Mesenchymal stem cell (in vitro differentiated cells and primary cell): ENCODE results near the gene UPB1.

ENCODE experiments used
- DNase-seq: peaks from one replicate; pipeline ENCODE4 v3.0.0-alpha.2; 2013
- H2AFZ ChIP-seq: one replicate; pipeline ENCODE4 v1.6.1; 2013; ENCODE audit warnings: low read depth, mild to moderate bottlenecking, control low read depth, inconsistent platforms, low read length, moderate library complexity
- H2AK5ac ChIP-seq: 2 replicates; pipeline ENCODE4 v1.6.1; 2013; ENCODE audit warnings: low read length, moderate library complexity, mild to moderate bottlenecking, inconsistent platforms; ENCODE audit not compliant: severe bottlenecking
- H2BK120ac ChIP-seq: one replicate; pipeline ENCODE4 v1.6.1; 2013; ENCODE audit warnings: low read depth, mild to moderate bottlenecking, inconsistent platforms, low read length, moderate library complexity
- H2BK12ac ChIP-seq, 2 experiments: one replicate each; pipeline ENCODE4 v1.6.1; 2013; ENCODE audit warnings: inconsistent platforms in 2 of 2, low read length in 2 of 2, mild to moderate bottlenecking in 2 of 2, moderate library complexity in 2 of 2, control low read depth in 1 of 2
- H2BK15ac ChIP-seq: one replicate; pipeline ENCODE4 v1.6.1; 2013; ENCODE audit warnings: mild to moderate bottlenecking, low read depth, inconsistent platforms; ENCODE audit not compliant: poor library complexity, severe bottlenecking
- H2BK5ac ChIP-seq: 2 replicates; pipeline ENCODE4 v1.6.1; 2013; ENCODE audit warnings: low read depth, mild to moderate bottlenecking, low read length, control low read depth, inconsistent platforms; ENCODE audit not compliant: poor library complexity, severe bottlenecking
- H3K14ac ChIP-seq, 2 experiments: one replicate each; pipeline ENCODE4 v1.6.1; 2013; ENCODE audit warnings: inconsistent platforms in 2 of 2, low read length in 2 of 2, control low read depth in 1 of 2, mild to moderate bottlenecking in 1 of 2, moderate library complexity in 1 of 2
- H3K18ac ChIP-seq, 2 experiments: one replicate each; pipeline ENCODE4 v1.6.1; 2013; ENCODE audit warnings: inconsistent platforms in 2 of 2, low read length in 2 of 2, control low read depth in 1 of 2, low read depth in 1 of 2, mild to moderate bottlenecking in 1 of 2
- H3K23ac ChIP-seq, 2 experiments: one replicate each; pipeline ENCODE4 v1.6.1; 2013; ENCODE audit warnings: inconsistent platforms in 2 of 2, low read length in 2 of 2, mild to moderate bottlenecking in 2 of 2, moderate library complexity in 2 of 2, control low read depth in 1 of 2
- H3K27ac ChIP-seq: 2 replicates; pipeline ENCODE4 v1.5.1; 2013; ENCODE audit warnings: mild to moderate bottlenecking, moderate library complexity, low read length, control low read depth, inconsistent platforms; ENCODE audit not compliant: poor library complexity, severe bottlenecking
- H3K27me3 ChIP-seq, 2 experiments: 2 replicates each; pipeline versions ENCODE4 v1.6.1 to v1.7.0; 2013; ENCODE audit warnings: low read length in 2 of 2, mild to moderate bottlenecking in 2 of 2, moderate library complexity in 2 of 2, control low read depth in 1 of 2, inconsistent platforms in 1 of 2; ENCODE audit not compliant: control insufficient read depth in 1 of 2, insufficient read depth in 1 of 2
- H3K36me3 ChIP-seq, 2 experiments: 2 replicates each; pipeline versions ENCODE4 v1.6.1 to v1.7.0; 2013; ENCODE audit warnings: low read length in 2 of 2, control low read depth in 1 of 2, inconsistent platforms in 1 of 2, low read depth in 1 of 2, mild to moderate bottlenecking in 1 of 2; ENCODE audit not compliant: insufficient read depth in 2 of 2, control insufficient read depth in 1 of 2
- H3K4ac ChIP-seq, 2 experiments: one replicate each; pipeline ENCODE4 v1.6.1; 2013; ENCODE audit warnings: inconsistent platforms in 2 of 2, low read length in 2 of 2, mild to moderate bottlenecking in 2 of 2, moderate library complexity in 2 of 2, control low read depth in 1 of 2, low read depth in 1 of 2
- H3K4me1 ChIP-seq: 2 replicates; pipeline ENCODE4 v1.6.1; 2013; ENCODE audit warnings: low read depth, low read length, control low read depth; ENCODE audit not compliant: control insufficient read depth, insufficient read depth
- H3K4me2 ChIP-seq: 2 replicates; pipeline ENCODE4 v1.6.1; 2013; ENCODE audit warnings: low read length, mild to moderate bottlenecking, inconsistent platforms; ENCODE audit not compliant: poor library complexity, severe bottlenecking
- H3K4me3 ChIP-seq, 2 experiments: 2 replicates each; pipeline versions ENCODE4 v1.5.1 to v1.7.0; 2013; ENCODE audit warnings: low read length in 2 of 2, mild to moderate bottlenecking in 2 of 2, control low read depth in 1 of 2, low read depth in 1 of 2; ENCODE audit not compliant: insufficient read depth in 1 of 2
- H3K79me1 ChIP-seq: replicated peaks from 2 replicates; pipeline ENCODE4 v1.6.1; 2013; ENCODE audit warnings: mild to moderate bottlenecking, control low read depth, low read length, inconsistent platforms; ENCODE audit not compliant: poor library complexity, severe bottlenecking
- H3K9ac ChIP-seq: 2 replicates; pipeline ENCODE4 v1.7.0; 2013; ENCODE audit warnings: mild to moderate bottlenecking, low read length, moderate library complexity
- H3K9me3 ChIP-seq: 2 replicates; pipeline ENCODE4 v1.7.0; 2013; ENCODE audit warnings: mild to moderate bottlenecking, low read length; ENCODE audit not compliant: control insufficient read depth
- H4K8ac ChIP-seq: one replicate; pipeline ENCODE4 v1.6.1; 2013; ENCODE audit warnings: inconsistent platforms, mild to moderate bottlenecking, low read length, moderate library complexity
- H4K91ac ChIP-seq: one replicate; pipeline ENCODE4 v1.6.1; 2013; ENCODE audit warnings: mild to moderate bottlenecking, low read length, inconsistent platforms
- WGBS: methylation state at CpG from one replicate; pipeline ENCODE4 v1.1.7; 2013; ENCODE audit warnings: mixed read lengths; 5-methylcytosine and 5-hydroxymethylcytosine counted together

The UPB1 gene

DNA sequence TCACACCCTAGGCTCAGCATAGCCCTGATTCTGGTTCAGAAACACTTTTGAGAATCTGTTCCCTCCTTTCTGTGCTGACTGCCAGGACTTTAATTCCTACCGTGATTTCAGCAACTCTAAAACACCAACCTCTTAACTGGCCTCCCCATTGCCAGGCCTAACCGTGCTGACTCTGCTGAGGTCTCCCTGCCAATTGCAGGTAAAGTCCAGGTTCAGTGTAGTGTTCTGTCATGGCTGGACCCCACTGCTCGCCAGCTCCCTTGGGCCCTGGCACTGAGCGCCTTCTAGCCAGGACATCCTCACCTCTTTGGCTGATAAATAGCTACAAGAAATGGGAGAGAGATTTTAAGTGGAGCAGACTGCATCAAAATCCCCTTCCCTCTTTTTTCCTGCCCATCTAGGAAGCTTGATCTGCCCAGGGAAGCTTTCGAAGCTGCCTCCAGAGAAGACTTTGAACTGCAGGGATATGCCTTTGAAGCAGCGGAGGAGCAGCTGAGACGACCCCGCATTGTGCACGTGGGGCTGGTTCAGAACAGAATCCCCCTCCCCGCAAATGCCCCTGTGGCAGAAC, 4.7 kb downstream of the UPB1 start:
- H3K9me3 ChIP-seq: no peaks in the 10 kb centered on the region
- H3K18ac ChIP-seq: no peak overlapping the region
- H2AK5ac ChIP-seq: no peak overlapping the region
- H3K14ac ChIP-seq: no peak overlapping the region
- WGBS: 95% methylated on average over 10 of the region's 10 CpGs
- peaks cover 16 to 28% of the 10 kb centered on the region in 2 experiments for H3K27me3 ChIP-seq
- peaks cover 11% of the 10 kb centered on the region for H3K4me1 ChIP-seq
- peak overlapping the region in 1 of 2 experiments; percentile 13 for H3K4ac ChIP-seq
- no peak overlapping the region for H3K27ac ChIP-seq
- no peak overlapping the region for H4K91ac ChIP-seq
- no peak overlapping the region for H2BK120ac ChIP-seq
- no peaks in the 10 kb centered on the region for H3K36me3 ChIP-seq
- no peaks in the 10 kb centered on the region for H3K79me1 ChIP-seq
- no peak overlapping the region for H3K4me2 ChIP-seq
- no peak overlapping the region for H2BK12ac ChIP-seq
- no peak overlapping the region for H3K4me3 ChIP-seq
- no peak for DNase-seq
- H3K9ac ChIP-seq: no peak overlapping the region
- H2BK5ac ChIP-seq: no peak overlapping the region
- H2BK15ac ChIP-seq: no peak overlapping the region
- H3K23ac ChIP-seq: no peak overlapping the region
- no peak overlapping the region for H2AFZ ChIP-seq
- no peak overlapping the region for H4K8ac ChIP-seq

GRCh38 chr22:24500277-24500820, 5.2 kb downstream of the UPB1 start:
- Histone ChIP-seq H3K4ac (peak overlapping the region in 1 of 2 experiments; percentile 13), H3K27ac (no peak overlapping the region), H4K8ac (no peak overlapping the region), H3K9me3 (no peaks in the 10 kb centered on the region), H2AK5ac (no peak overlapping the region), H3K18ac (no peak overlapping the region), H3K36me3 (no peaks in the 10 kb centered on the region), H2BK15ac (peak overlapping the region; percentile 37), H3K79me1 (no peaks in the 10 kb centered on the region), H2BK12ac (peak overlapping the region in 1 of 2 experiments; percentile 47), H3K23ac (no peak overlapping the region), H2AFZ (no peak overlapping the region), H3K27me3 (peaks cover 10 to 23% of the 10 kb centered on the region in 2 experiments), H3K9ac (no peak overlapping the region), H3K4me1 (peaks cover 8% of the 10 kb centered on the region), H2BK5ac (no peak overlapping the region), H4K91ac (no peak overlapping the region), H3K14ac (no peak overlapping the region), H3K4me3 (no peak overlapping the region), H2BK120ac (no peak overlapping the region), H3K4me2 (no peak overlapping the region)
- DNase-seq: no peak
- WGBS: 85% methylated on average over 16 of the region's 16 CpGs

DNA sequence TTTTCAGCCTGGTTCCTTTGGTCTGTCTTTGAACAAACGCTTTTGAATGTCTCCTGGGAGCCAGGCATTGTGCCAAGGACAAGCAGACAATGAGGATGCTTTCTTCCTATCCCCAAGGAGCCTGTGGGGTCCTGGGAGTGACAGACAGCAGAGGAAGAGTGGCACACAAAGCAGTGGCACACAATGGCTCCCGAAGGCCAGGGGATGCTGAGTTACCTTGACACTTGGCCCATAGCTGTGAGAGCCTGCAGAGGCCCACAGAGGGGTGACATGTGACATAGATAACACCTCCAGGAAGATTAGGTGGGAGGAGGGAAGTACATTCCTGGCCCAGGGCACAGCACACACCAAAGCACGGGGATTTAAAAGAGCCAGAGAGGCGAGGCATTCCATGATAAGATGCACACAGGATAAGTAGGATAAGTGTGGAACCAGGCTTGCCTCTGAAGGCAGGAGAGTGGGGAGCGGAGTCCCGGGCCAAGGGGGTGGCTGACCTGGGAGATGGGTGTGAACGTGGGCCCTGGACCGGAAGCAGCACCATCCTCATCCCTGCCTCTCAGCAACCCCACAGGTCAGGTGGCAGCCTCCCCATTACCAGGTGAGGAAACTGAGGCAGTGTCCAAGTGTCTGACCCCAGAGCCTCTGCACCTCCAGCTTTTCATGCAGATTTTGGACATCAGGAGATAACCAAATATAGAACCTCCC, 6.3 kb downstream of the UPB1 start:
- DNase-seq: no peak
- Histone ChIP-seq H3K4ac (no peak overlapping the region), H3K23ac (no peak overlapping the region), H3K36me3 (no peaks in the 10 kb centered on the region), H3K27ac (no peak overlapping the region), H3K4me2 (no peak overlapping the region), H3K4me3 (no peak overlapping the region), H4K8ac (no peak overlapping the region), H3K18ac (no peak overlapping the region), H2BK120ac (no peak overlapping the region), H3K9me3 (no peaks in the 10 kb centered on the region), H3K4me1 (peaks cover 8% of the 10 kb centered on the region), H2AFZ (no peak overlapping the region), H3K9ac (no peak overlapping the region), H3K14ac (no peak overlapping the region), H2AK5ac (no peak overlapping the region), H3K79me1 (no peaks in the 10 kb centered on the region), H2BK12ac (no peak overlapping the region), H2BK5ac (no peak overlapping the region), H2BK15ac (no peak overlapping the region), H4K91ac (no peak overlapping the region), H3K27me3 (peaks cover 4 to 15% of the 10 kb centered on the region in 2 experiments)
- 63% methylated on average over 6 of the region's 8 CpGs for WGBS

DNA sequence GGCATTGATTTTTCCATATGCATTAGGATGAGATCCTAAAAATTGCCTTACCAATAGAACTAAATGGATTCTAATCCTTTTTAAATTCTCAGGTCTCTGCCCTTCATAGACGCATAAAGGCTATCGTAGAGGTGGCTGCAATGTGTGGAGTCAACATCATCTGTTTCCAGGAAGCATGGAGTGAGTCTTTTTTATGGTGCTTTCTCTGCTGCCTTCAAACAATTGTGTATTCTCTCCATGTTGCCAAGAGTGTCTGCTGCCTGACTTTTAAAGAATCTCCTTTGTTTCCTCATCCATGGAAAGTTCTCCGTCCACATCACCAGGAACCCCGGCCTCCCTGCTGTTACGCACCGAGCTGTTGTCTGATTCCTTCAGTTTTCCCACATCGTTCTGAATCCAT, 6.9 kb downstream of the UPB1 start:
- Histone ChIP-seq H3K27me3 (peaks cover 4 to 15% of the 10 kb centered on the region in 2 experiments), H3K36me3 (no peaks in the 10 kb centered on the region), H3K79me1 (no peaks in the 10 kb centered on the region), H3K9ac (no peak overlapping the region), H4K8ac (no peak overlapping the region), H2AFZ (no peak overlapping the region), H3K9me3 (no peaks in the 10 kb centered on the region), H3K4me3 (no peak overlapping the region), H2BK5ac (no peak overlapping the region), H4K91ac (no peak overlapping the region), H3K27ac (no peak overlapping the region), H3K23ac (no peak overlapping the region), H2BK12ac (no peak overlapping the region), H3K4me1 (peaks cover 8% of the 10 kb centered on the region), H2BK15ac (no peak overlapping the region), H2AK5ac (no peak overlapping the region), H2BK120ac (no peak overlapping the region), H3K14ac (no peak overlapping the region), H3K4ac (no peak overlapping the region), H3K4me2 (no peak overlapping the region), H3K18ac (no peak overlapping the region)
- no peak for DNase-seq
- 82% methylated on average over 7 of the region's 7 CpGs for WGBS
